HG03469 (cell line): ENCODE measurements around the gene BABAM2.

ENCODE experiments used
- ATAC-seq: cut with Tn5 transposase; IDR thresholded peaks from one replicate; pipeline ENCODE4 v1.9.1; 2021; ENCODE audit warnings: mild to moderate bottlenecking, moderate library complexity, moderate number of reproducible peaks; ENCODE audit not compliant: unreplicated experiment

Gene BABAM2

DNA sequence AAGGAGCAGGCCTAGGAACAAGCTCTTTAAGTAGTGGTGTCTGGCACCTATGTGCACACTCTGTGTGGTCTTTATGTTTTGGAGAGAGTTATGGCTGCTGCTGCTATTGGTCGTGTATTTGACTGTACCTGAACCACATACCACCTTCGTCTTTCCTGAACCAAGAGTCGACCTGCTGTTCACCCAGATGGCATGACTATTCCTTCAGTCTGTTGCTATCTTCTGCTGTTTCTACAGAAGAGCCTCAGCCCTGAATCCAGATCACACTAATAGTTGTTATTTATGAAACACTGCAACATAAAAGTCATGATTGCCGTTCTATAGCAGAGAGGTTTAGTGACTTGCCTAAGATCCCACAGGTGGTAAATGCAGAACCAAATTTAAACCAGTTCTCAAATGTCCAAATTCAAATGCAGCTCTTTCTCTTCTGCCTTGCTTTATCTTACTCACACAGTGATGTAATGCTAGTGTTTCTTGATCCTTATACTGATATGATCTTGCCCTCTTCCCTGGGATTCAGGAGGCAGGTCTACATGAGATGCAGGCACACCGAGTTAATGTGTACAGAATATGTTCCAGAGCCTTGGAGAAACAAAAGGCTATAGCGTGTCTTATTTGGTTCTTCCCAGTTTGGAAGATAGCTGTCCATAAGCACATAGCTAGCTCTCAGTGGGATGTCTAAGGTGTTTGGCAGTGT lies 380.1 kb downstream of the BABAM2 start:
- no peak for ATAC-seq

DNA sequence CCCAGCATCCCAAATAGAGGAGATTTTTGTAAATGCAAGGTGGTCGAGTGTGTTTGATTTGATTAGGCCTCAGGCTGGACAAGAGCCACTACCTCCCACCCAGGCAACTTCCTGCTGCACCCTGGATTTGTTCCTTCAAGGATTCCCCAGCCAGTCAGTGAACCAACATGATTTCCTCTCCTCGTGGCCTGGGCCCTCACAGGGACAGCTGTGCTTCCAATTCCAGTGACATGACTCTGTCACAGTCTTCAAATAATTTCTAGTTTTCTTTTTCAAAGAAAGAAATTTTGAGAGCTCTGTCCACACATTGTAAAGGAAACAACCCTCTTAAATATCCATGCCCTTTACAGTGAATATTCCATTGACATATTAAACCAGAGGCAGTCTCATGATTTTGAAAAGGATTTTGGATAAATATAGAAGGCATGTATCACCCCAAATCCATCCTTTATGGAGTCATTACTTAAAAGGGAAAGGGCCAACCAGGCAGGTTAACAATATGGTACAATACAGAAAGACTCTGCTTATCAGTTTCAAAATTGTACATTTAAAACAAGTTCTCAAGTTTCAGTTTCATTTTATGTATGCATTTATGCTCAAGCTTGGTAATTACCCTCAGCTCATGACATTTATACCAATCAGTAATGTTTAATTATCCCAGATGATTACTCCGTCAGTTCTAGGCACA lies 380.8 kb downstream of the BABAM2 start:
- ATAC-seq = no peak

DNA sequence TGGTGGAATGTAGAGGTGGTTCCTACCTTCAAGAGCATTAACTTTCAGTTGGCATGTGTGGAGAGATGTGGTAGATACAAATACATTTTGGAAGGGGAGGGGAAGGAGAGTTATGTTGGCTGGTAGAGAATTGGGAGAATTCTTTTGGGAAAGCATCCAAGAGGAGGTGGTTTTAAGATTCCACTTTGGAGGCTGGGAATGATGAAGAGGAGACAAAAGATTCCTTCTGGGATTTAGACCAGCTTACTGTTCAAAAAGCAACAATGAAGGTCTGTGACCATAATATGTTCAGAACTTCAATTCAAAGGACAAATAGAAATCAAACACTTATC lies 381.4 kb downstream of the BABAM2 start:
- no peak for ATAC-seq

DNA sequence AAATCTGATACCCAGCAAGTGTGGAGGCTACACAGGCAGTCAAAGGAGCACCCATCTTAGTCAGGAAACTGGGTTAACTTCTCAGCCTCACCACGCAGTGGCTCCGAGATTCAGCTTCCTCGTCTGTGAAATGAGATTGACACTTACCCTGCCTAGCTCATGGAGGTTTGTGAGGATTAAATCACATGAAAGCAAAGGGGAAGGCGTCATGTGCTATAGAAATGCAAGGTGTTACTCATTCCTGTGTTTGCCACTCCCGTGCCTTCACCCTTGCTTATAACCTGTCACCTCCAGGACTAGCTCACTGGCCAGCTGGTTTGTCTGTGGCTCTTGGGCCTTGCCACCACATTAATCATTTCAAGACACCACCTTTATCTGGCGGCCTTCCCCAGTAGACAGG lies 383.2 kb downstream of the BABAM2 start:
- no peak for ATAC-seq

DNA sequence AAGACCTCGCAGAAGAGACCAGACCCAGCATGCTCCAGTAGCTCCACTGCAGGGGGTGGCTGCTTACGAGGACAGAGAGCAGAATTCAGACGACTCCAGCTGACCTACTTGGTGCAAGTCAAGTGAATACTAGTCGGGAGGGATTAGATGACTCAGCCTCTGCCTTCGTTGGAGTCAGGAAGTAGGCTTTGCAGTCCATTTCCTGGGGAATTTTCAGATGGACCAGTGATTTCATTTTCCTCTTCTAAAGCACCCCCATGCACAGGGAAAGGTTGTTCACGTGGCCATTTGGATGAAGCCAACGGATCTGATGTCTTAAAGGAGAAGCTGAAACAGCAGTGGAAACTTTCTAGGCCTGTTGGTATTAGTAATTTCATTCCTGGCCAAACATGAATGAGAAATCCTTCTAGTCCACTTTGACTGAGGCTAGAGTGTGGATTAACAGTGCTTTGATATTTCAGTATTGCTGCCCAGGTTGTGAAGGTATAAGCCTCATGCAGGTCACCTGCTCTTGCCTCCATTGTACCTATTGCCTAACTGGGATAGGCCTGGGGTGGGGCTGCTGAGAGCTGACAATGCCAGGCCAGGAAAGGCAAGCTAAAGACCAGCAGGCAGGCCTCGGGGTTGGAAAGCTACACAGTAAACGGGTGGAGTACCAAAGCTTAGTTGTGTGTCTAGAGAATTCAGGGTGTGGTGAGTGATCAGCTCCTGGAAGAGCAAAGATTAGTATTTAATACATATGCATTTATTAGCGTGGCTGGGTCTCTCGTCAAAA lies 384.6 kb downstream of the BABAM2 start:
- no peak for ATAC-seq

DNA sequence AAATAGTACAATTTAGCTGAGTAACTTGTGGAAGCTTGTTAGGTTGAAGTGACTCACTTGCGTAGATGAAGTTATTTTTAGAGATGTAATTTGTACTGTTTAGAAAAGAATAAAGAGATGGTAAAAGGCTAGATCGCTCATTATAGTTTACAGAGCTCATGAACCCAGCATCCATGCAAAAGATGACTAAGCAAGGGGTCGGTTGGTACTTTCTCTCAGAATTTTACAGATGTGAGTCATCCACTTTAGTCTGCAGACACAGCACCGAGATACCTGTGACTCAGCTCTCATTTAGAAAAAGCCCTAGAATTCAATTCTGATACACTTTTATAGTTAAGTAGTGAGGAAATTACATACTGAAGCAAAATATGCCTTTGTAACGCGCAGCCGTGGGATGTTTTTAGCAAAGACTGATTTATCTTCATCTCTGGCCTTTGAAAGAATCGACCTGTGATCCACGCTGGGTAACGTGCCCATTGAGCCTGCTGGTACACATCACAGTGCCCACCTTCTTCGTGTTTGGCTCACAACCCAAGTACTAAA lies 385.6 kb downstream of the BABAM2 start:
- ATAC-seq = peak; percentile 31

DNA sequence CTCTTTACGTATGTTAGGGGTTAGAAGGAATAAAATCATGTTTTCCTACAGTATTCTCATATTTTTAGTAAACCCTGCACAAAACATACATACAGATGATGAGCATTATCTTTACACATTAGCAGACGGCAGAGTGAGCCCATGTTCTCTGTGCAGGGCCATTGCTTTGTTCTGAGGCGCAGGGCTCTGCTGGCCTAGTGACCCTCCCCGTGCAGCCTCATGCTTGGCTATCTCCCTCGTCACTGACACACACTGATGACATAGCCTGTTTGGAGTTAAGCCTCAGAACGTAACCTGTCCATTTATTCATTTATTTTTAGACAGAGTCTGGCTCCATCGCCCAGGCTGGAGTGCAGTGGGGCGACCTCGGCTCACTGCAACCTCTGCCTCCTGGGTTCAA lies 386.3 kb downstream of the BABAM2 start:
- no peak for ATAC-seq

DNA sequence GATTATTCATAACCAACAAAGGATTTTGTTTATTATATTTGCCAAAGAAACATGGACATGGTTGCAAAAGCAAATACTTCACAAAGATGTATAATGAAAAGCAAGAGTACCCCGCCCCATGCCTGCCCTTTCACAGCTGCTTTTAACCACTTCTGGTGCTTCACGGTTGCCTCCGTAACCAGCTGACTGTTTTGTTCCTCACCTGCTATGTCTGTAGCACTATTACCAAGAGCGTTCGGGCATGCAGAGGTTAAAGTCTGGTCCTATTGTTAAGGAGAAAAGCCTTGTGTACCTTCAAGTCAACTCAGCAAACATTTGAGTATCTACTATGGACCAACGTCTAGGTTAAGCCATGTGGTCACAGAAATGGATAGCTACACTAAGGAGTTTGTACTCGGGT lies 386.9 kb downstream of the BABAM2 start:
- no peak for ATAC-seq

DNA sequence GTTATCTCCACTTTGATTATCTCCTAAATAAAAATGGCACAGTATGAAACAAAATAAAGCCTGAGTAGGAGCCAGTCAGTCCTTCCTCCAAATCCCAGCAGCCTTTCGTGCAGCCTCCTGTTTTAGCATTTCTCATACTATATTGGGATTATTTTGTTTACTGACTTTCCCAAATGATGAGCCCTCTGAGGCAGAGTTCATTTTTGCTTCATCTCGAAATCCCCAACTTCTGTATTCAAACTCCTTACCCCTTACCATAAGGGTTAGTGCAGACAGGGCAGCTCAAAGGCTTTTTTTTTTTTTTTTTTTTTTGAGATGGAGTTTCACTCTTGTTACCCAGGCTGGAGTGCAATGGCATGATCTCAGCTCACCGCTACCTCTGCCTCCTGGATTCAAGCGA lies 388.8 kb downstream of the BABAM2 start:
- ATAC-seq = no peak

DNA sequence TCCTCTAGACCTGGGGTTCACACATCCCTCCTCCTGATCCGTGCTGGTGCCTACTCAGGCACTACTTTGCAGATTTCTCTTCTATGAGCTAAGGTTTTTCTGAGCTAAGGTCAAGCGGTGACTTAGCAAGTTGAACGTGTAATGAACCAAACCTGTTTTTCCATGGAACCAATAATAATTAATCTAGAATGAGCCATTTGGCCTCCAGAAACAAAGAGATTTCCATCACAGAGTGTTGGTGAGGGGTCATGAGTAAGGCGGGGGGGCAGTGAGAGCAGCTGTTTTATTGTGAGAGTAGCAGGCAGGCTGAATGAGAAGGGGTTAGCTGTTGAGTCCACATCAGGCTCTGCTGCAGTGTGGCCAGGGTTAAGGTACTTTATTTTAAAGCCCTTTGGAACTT lies 390.1 kb downstream of the BABAM2 start:
- ATAC-seq = no peak

DNA sequence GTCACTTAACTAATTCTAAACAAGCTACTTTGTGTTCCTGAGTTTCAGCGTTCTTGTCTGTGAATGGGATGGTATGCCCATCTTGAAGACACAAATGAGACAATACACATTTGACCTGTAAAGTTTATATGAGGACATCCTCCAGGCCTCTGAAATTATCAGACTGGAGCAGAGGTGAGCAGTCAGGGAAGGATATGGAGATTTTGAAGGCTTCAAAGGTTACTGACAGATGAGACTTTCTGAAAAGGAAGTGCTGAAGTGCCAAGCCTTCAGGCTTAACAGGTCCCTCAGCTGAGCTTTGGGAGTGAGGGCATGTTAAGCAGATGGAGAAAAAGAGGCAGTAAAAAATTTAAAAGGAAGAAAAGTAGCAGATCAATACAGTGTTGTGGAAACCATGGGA lies 391.2 kb downstream of the BABAM2 start:
- no peak for ATAC-seq

DNA sequence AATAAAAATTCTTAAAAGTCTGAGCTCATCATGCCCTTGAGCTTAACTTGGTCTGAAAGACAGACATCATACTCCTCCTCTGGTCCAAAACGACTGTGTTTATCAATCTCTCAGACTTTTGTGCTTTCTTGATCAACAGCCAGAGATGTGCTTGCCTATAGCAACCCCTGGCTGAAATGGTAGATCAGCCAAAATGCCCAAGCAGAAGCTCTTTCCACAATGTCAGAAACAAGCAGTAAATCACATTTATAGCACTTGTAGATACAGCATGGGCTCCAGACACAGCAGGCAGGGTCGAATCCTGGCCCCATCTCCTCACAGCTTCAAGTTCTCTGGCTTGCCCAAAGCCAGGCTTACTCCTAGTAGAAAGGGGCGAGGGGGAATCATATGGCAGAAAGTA lies 391.7 kb downstream of the BABAM2 start:
- ATAC-seq = no peak

DNA sequence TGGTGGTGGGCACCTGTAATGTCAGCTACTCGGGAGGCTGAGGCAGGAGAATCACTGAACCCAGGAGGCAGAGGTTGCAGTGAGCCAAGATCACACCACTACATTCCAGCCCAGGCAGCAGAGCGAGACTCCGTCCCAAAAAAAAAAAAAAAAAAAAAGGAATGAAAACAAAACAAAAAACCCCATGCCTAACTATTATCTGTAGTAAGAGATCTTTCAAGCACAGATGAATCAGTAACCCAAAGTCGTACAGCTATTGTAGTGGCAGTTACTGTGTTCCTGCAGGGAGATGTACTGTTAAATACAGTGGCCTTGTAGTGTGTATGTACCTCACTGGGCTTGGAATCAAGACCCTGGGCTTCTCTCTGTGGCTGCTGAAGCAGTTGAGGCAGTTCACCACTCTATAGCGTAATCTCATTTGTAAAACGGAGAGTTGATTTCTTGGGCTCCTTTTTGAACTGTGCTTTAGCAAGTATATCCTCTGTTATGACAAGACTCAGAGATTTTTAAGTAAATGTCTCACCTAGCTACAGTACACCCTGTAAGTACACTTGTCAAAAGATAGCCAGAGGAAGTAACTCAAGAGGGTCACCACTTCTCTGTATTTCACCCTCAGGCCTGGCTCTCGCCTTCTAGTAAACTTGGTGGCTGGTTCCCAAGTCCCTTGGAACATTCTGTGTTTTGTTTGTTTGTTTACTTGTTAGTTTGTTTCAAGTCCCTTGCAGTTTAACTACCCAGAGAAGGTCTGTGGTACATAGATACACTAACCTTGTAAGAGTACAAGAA lies 392.5 kb downstream of the BABAM2 start:
- no peak for ATAC-seq

DNA sequence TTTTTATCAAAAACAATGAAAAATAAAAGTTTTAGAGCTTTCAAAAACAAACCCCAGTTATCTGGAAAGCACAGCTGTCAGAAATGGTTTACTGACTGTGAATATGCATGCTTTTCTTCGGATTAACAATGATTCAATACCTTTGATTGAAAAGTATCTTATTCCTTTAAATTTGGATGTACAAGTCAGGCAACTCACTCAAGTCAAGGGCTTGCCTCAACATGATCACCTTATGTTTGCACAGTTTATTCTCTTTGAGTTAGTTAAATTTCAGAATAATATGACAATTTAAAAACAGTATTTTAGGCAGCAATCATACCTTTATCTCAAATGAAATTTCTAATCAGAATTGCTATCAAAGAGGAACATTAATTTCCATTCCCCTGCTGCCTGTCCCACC lies 393.3 kb downstream of the BABAM2 start:
- ATAC-seq = no peak

DNA sequence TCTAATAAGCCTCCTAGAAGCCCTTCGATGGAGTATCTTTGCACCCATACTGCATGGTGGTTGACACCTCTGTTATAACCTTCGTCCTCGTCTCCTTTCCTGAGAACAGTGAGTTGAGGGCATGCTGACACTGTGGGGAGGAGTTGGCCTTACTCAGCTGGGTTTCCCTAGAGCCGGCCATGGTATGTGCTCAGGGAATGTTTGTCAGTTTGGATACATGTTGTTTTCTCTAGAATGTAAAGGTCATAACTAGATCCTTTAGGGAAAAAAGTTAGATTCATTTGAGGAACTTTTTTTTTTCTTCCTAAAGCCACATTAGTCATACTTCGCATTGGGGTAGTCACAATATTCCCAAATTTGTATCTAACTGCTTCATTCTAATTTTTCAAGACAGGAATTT lies 396.1 kb downstream of the BABAM2 start:
- no peak for ATAC-seq

DNA sequence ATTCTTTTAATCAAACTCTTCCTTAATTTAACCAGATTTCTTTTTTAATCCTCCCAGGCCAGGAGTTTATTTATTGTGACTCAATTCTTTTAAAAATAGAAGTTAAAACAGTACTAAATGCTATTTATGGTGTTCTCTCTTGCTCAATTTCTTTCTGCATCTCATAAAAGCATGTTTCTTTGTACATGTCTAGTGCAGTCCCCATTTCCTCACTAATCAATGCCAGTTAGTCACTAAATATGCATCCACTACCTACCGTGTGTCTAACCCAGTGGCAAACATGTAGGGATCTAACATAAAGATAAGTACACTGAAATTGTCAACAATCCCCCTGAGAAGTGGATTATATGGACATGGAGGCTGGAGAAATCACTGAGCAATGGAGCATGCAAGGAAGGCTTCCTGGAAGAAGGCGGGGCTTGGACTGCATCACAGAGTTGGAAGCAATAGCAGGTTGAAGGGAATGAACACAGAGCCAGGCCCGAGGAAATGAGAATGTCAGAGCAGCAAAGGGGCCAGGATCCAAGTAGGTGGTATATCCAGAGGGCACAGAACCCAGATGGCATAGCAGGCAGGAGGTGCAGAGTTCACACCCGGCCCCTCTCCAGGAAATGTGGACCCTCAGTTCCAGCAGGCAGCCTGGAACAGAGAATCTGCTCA lies 396.9 kb downstream of the BABAM2 start:
- no peak for ATAC-seq

DNA sequence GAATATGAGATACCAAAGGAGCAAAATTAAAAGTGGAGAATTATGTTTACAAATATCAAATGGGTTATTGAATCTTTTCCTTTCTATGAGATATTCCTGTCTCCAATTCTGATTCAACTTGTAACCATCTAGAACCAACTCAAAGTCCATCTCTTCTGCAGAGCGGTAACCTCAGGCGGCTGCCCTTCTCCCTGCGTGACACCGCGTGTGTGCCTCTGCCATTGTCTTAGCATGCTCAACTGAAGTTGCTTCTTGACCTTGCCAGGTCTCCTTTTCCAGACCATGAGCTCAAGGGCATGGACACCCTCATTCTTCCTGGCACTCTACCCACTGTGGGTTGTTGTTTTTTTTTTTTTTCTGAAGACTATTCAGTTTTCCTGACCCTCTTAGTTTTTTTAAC lies 398.1 kb downstream of the BABAM2 start:
- no peak for ATAC-seq

DNA sequence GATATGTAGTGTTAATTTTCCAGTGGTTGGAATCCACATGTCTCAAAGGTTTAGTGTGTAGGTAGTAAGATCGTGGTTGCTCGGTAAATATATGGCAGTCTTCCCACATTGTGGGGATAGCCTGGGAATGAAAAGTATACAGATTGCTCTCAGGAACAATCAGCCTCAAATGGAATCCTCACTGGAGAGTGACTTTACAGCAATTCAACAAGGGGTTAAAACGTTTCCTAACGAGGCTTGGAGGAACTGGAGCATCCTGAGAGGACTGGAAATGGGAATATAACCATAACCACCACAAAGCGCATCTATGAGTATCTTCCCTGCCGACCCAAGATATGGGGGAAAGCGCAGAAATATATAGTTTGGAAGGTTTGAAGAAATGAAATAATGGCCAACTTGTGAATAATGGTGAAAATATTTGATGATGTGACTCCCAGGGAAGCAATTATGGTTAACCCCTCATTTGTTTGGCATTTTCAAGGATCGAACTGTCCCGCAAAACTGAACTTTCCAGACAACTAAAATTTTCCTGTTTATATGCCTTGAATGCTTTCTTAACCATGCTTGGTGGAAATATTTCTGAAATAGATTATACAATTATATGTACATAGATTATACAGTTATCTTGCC lies 401.4 kb downstream of the BABAM2 start:
- no peak for ATAC-seq

DNA sequence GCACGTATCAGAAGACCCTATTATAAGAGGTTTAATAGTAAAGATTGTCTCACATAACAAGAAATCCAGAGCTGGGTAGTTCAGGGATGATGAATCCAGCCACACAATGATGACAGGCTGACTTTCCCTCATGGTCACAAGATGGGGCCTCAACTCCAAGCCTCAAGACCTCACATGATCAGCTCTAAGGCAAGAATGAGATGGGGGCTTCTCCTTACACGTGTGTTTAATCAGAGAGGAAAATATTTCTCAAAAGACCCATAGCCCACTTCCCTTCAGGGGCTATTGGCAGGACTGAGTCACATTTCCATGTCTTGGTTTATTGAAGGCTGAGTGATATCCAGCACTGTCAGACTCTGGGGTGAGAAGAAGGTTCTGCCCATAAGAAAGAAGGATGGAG lies 402.0 kb downstream of the BABAM2 start:
- no peak for ATAC-seq

DNA sequence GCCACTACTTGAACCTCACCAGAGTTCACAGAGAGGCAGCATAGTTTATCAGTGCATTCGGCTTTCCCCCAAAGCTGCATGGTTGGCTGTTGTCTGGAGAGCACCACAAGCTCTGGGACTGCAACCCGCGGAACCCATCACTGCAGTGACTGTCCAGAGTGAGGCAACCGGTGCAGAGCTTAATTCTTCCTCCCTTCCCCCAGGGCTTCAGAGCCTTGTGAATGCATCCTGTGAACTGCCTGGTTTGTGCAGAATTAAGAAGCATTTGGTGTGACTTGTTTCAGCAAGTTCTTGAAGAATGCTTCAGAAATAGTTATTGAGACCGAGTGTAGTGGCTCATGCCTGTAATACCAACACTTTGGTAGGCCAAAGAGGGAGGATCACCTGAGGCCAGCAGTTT lies 402.9 kb downstream of the BABAM2 start:
- ATAC-seq = no peak
